Neural cell (in vitro differentiated cells): ENCODE measurements around the gene SH3D19. TPM values are rescaled to one million over a fixed set of nuclear protein-coding genes. Genes with fewer than 3 reads are reported as not detected.

Experiments
- H2AFZ ChIP-seq: fragments of 200-600, 300-800 bp; sonication (generic), shearing (Covaris generic); 2 replicates; pipeline ENCODE4 v1.6.0; 2014; ENCODE audit warnings: low read depth, mild to moderate bottlenecking, antibody characterized with exemption, low read length, moderate library complexity
- H3F3A ChIP-seq: fragments of 200-600 bp; shearing (Covaris generic); 2 replicates; pipeline ENCODE4 v1.6.1; 2016; ENCODE audit warnings: mild to moderate bottlenecking, moderate library complexity, mixed read lengths, antibody characterized with exemption, low read length; ENCODE audit not compliant: insufficient read depth, poor library complexity, severe bottlenecking
- H3K27ac ChIP-seq: fragments of 200-600, 300-800 bp; sonication (generic), shearing (Covaris generic); 2 replicates; pipeline ENCODE4 v1.5.1; 2014; ENCODE audit warnings: mild to moderate bottlenecking, low read length, moderate library complexity
- H3K27me3 ChIP-seq: fragments of 300-800, 200-600 bp; sonication (generic), shearing (Covaris generic); 2 replicates; pipeline ENCODE4 v1.6.0; 2014; ENCODE audit warnings: mild to moderate bottlenecking, low read depth, low read length, moderate library complexity; ENCODE audit not compliant: insufficient read depth
- H3K36me3 ChIP-seq: fragments of 300-800, 200-600 bp; sonication (generic), shearing (Covaris generic); 2 replicates; pipeline ENCODE4 v1.5.1; 2014; ENCODE audit warnings: mild to moderate bottlenecking, antibody characterized with exemption, low read length, moderate library complexity; ENCODE audit not compliant: insufficient read depth
- H3K4me2 ChIP-seq: fragments of 300-800, 200-600 bp; sonication (generic), shearing (Covaris generic); 2 replicates; pipeline ENCODE4 v1.6.0; 2014; ENCODE audit warnings: mild to moderate bottlenecking, low read length
- H3K4me3 ChIP-seq: fragments of 300-800, 200-600 bp; sonication (generic), shearing (Covaris generic); 2 replicates; pipeline ENCODE4 v1.5.1; 2014; ENCODE audit warnings: mild to moderate bottlenecking, low read length, moderate library complexity
- H3K79me2 ChIP-seq: fragments of 200-600 bp; shearing (Covaris generic); replicated peaks from 2 replicates; pipeline ENCODE4 v1.6.0; 2014; ENCODE audit warnings: mild to moderate bottlenecking, low read length, moderate library complexity; ENCODE audit not compliant: insufficient read depth
- H3K9ac ChIP-seq: fragments of 300-800, 200-600 bp; sonication (generic), shearing (Covaris generic); 2 replicates; pipeline ENCODE4 v1.6.1; 2016; ENCODE audit warnings: mild to moderate bottlenecking, low read length, mixed read lengths
- H3K9me2 ChIP-seq: fragments of 200-600 bp; shearing (Covaris generic); 2 replicates; pipeline ENCODE4 v1.6.1; 2016; ENCODE audit warnings: mild to moderate bottlenecking, low read length, mixed read lengths; ENCODE audit not compliant: insufficient read depth
- H3K9me3 ChIP-seq: fragments of 200-600, 300-800 bp; sonication (generic), shearing (Covaris generic); 2 replicates; pipeline ENCODE4 v1.6.1; 2016; ENCODE audit warnings: mild to moderate bottlenecking, mixed run types, low read length, moderate library complexity, mixed read lengths
- H4K20me1 ChIP-seq: fragments of 200-600 bp; shearing (Covaris generic); 2 replicates; pipeline ENCODE4 v1.6.1; 2016; ENCODE audit warnings: mild to moderate bottlenecking, mixed run types; ENCODE audit not compliant: insufficient read depth
- CTCF ChIP-seq: fragments of 450-650 bp; IDR thresholded peaks from 2 replicates; pipeline ENCODE4 v1.5.1; 2014; ENCODE audit warnings: antibody characterized with exemption, mild to moderate bottlenecking, moderate library complexity; ENCODE audit not compliant: poor library complexity, severe bottlenecking
- EP300 ChIP-seq: fragments of 450-650 bp; conservative IDR thresholded peaks from 2 replicates; pipeline ENCODE4 v1.6.1; 2014; ENCODE audit warnings: antibody characterized with exemption, mild to moderate bottlenecking, moderate library complexity; ENCODE audit not compliant: poor library complexity, severe bottlenecking
- EZH2 ChIP-seq: fragments of 200-600, 300-800 bp; shearing (Covaris generic), sonication (generic); IDR thresholded peaks from 2 replicates; pipeline ENCODE4 v1.6.1; 2014; ENCODE audit warnings: antibody characterized with exemption, low read length, borderline replicate concordance, mild to moderate bottlenecking; ENCODE audit not compliant: insufficient read depth, poor library complexity, severe bottlenecking
- MXI1 ChIP-seq: fragments of 450-650 bp; conservative IDR thresholded peaks from 2 replicates; pipeline ENCODE4 v1.6.1; 2014; ENCODE audit warnings: antibody characterized with exemption, mild to moderate bottlenecking; ENCODE audit not compliant: poor library complexity, severe bottlenecking
- POLR2AphosphoS5 ChIP-seq: IDR thresholded peaks from 2 replicates; pipeline ENCODE4 v1.6.1; 2012
- RAD21 ChIP-seq: fragments of 450-650 bp; conservative IDR thresholded peaks from 2 replicates; pipeline ENCODE4 v1.6.1; 2014; ENCODE audit warnings: antibody characterized with exemption, mild to moderate bottlenecking, moderate library complexity
- REST ChIP-seq: IDR thresholded peaks from 2 replicates; pipeline ENCODE4 v1.6.1; 2012; ENCODE audit warnings: borderline replicate concordance
- SMC3 ChIP-seq: fragments of 450-650 bp; conservative IDR thresholded peaks from 2 replicates; pipeline ENCODE4 v1.6.1; 2014; ENCODE audit warnings: antibody characterized with exemption, mild to moderate bottlenecking, moderate library complexity; ENCODE audit not compliant: poor library complexity
- TAF1 ChIP-seq: IDR thresholded peaks from 2 replicates; pipeline ENCODE4 v1.6.1; 2012; ENCODE audit warnings: low read depth
- polyA plus RNA-seq: library from polyadenylated mRNA; depleted of rRNA; stranded (reverse); fragments of >200 nt; gene quantifications from 2 replicates; pipeline ENCODE4 v1.2.3, GENCODE V29; 2014

Gene SH3D19
- polyA plus RNA-seq, 1 donor from 2014 or later, result 0.46 TPM

GRCh38 chr4:151361966-151362365 is 36.6 kb upstream of the SH3D19 start:
- H3K4me2 ChIP-seq, result no peak overlapping the region
- H3K9me2 ChIP-seq, result no peaks in the 10 kb centered on the region
- H3K9me3 ChIP-seq, result no peaks in the 10 kb centered on the region
- TF ChIP-seq CTCF, result no peak
- no peak for TF ChIP-seq REST
- no peak for TF ChIP-seq TAF1
- no peak for TF ChIP-seq SMC3
- TF ChIP-seq POLR2AphosphoS5, result no peak
- TF ChIP-seq EP300, result no peak
- TF ChIP-seq RAD21, result no peak
- no peak overlapping the region for H3K27ac ChIP-seq
- H3K36me3 ChIP-seq, result no peaks in the 10 kb centered on the region
- H3K9ac ChIP-seq, result no peak overlapping the region
- no peaks in the 10 kb centered on the region for H3K79me2 ChIP-seq
- H3F3A ChIP-seq, result no peaks in the 10 kb centered on the region
- no peak overlapping the region for H2AFZ ChIP-seq
- no peaks in the 10 kb centered on the region for H4K20me1 ChIP-seq
- H3K4me3 ChIP-seq, result no peak overlapping the region
- H3K27me3 ChIP-seq, result no peaks in the 10 kb centered on the region

GRCh38 chr4:151361126-151361525 is 35.7 kb upstream of the SH3D19 start:
- no peaks in the 10 kb centered on the region for H3K9me3 ChIP-seq
- H3K36me3 ChIP-seq, result no peaks in the 10 kb centered on the region
- H3K79me2 ChIP-seq, result no peaks in the 10 kb centered on the region
- TF ChIP-seq REST (no peak), SMC3 (no peak), RAD21 (no peak), POLR2AphosphoS5 (no peak), EZH2 (no peak), CTCF (no peak), MXI1 (no peak)
- H3K27ac ChIP-seq, result no peak overlapping the region
- no peaks in the 10 kb centered on the region for H3K9me2 ChIP-seq
- no peak overlapping the region for H3K4me3 ChIP-seq
- no peak overlapping the region for H2AFZ ChIP-seq
- H3K4me2 ChIP-seq, result no peak overlapping the region
- H3F3A ChIP-seq, result no peaks in the 10 kb centered on the region
- no peaks in the 10 kb centered on the region for H4K20me1 ChIP-seq
- H3K27me3 ChIP-seq, result no peaks in the 10 kb centered on the region
- H3K9ac ChIP-seq, result no peak overlapping the region
